GM19452 (cell line): ENCODE data around the gene SORCS1.

Source experiments
- ATAC-seq: cut with Tn5 transposase; IDR thresholded peaks from one replicate; pipeline ENCODE4 v1.9.1; 2021; ENCODE audit not compliant: unreplicated experiment

SORCS1 gene

GRCh38 chr10:106997721-106998120 is 166.8 kb downstream of the SORCS1 start:
- ATAC-seq = no peak

- ATAC-seq = no peak
Observed at GRCh38 chr10:106996510-106996909, 168.0 kb downstream of the SORCS1 start.

- no peak for ATAC-seq
Observed at GRCh38 chr10:106992055-106992454, 172.5 kb downstream of the SORCS1 start.

GRCh38 chr10:106991091-106991490 is 173.4 kb downstream of the SORCS1 start:
- ATAC-seq = no peak

GRCh38 chr10:106987362-106987761 is 177.1 kb downstream of the SORCS1 start:
- no peak for ATAC-seq

GRCh38 chr10:106982268-106982667 is 182.2 kb downstream of the SORCS1 start:
- ATAC-seq = no peak

GRCh38 chr10:106981452-106982075 is 182.9 kb downstream of the SORCS1 start:
- ATAC-seq = no peak

GRCh38 chr10:106980495-106981451 is 183.7 kb downstream of the SORCS1 start:
- peak; percentile 86 for ATAC-seq

- ATAC-seq = no peak
Observed at GRCh38 chr10:106978756-106979155, 185.8 kb downstream of the SORCS1 start.

GRCh38 chr10:106973716-106974115 is 190.8 kb downstream of the SORCS1 start:
- ATAC-seq = no peak

GRCh38 chr10:106973288-106973687 is 191.2 kb downstream of the SORCS1 start:
- ATAC-seq = no peak

GRCh38 chr10:106972381-106972780 is 192.1 kb downstream of the SORCS1 start:
- no peak for ATAC-seq

- ATAC-seq = no peak
Observed at GRCh38 chr10:106971411-106971831, 193.1 kb downstream of the SORCS1 start.

- no peak for ATAC-seq
Observed at GRCh38 chr10:106967452-106967851, 197.1 kb downstream of the SORCS1 start.

- ATAC-seq = no peak
Observed at GRCh38 chr10:106960812-106961211, 203.7 kb downstream of the SORCS1 start.

GRCh38 chr10:106959521-106959920 is 205.0 kb downstream of the SORCS1 start:
- no peak for ATAC-seq

- ATAC-seq = no peak
Observed at GRCh38 chr10:106958589-106959361, 205.7 kb downstream of the SORCS1 start.

- peak; percentile 68 for ATAC-seq
Observed at GRCh38 chr10:106957823-106958588, 206.5 kb downstream of the SORCS1 start.

GRCh38 chr10:106956216-106956915 is 208.1 kb downstream of the SORCS1 start:
- no peak for ATAC-seq

- no peak for ATAC-seq
Observed at GRCh38 chr10:106955133-106955532, 209.4 kb downstream of the SORCS1 start.
